Posterior vena cava (tissue), 2 donors: Measurements from ENCODE around the gene C1orf21. TPM values are rescaled to one million over a fixed set of nuclear protein-coding genes. Genes with fewer than 3 reads are reported as not detected.

Experiments
- DNase-seq: peaks from one replicate; pipeline ENCODE4 v3.0.0-alpha.2; 2020; ENCODE audit warnings: low spot score
- intact Hi-C, 2 donors: fragments of 100-400 bp; cut with DNase I; formaldehyde crosslinking; loops; one replicate each; pipeline versions ENCODE4 v1.14.1 to v1.14.2; 2022 to 2023
- total RNA-seq, 2 donors: library from RNA; stranded (reverse); fragmentation: NEBNext Ultra II Directional; extraction: Animal tissue kit (Norgen Biotek cat#: 25700); gene quantifications; one replicate each; pipeline ENCODE4 v1.2.1, GENCODE V29; 2021
- donor health status: DM: yes; HTN: yes; CAD: no.
- donor health status: DM: yes; HTN: yes; CAD: no.

Gene C1orf21
- total RNA-seq, 2 donors from 2014 or later: 64.5 to 69.3 TPM

GRCh38 chr1:184531296-184531695 lies 144.5 kb downstream of the C1orf21 start:
- DNase-seq: no peak
- intact Hi-C loops: no loop called here

- intact Hi-C loops: no loop called here
Observed at GRCh38 chr1:184532199-184532598, 145.4 kb downstream of the C1orf21 start.

DNA sequence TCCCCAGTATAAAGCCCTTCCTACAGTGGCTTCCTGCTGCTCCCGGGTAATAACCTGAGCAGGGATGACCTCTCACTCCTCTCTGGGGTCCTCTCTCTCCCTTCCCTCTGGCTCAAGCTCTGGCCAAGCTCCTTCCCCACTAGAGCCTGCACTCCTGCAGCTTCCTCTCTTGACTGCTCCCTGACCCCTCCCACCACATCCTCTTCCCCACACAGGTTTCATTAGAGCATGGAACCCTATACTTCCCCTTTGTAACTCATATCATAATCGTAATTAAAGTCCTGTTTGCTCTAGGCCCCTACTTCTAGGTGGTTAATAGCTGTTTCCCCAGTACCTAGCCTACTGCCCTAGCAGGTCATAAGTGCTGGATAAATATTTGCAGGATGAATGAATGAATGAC lies 146.2 kb downstream of the C1orf21 start:
- intact Hi-C loops: no loop called here
- DNase-seq: no peak

More at GRCh38 chr1:184532199-184532598, 145.4 kb downstream of the C1orf21 start:
- no peak for DNase-seq

DNA sequence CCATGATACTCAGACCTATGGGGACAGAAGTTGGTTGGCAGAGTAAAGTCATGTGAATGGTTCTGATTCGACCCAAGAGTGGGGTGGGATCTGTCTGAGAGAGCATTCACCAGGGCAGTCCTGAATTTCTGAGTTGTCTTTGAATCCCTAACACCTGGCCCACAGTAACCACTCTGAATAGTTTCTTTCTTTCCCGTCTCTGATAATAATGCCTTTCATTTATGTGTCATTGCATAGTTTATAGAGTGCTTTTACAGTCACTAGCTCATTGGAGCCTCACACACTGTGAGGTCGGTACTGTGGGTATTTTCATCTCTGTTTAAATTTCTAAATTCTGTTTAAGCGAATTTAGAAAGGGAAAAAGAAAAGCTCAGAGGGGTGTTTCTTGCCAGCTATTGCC lies 147.1 kb downstream of the C1orf21 start:
- intact Hi-C loops: no loop called here
- DNase-seq: no peak

GRCh38 chr1:184534690-184535089 lies 147.9 kb downstream of the C1orf21 start:
- intact Hi-C loops: no loop called here
- DNase-seq: no peak

- intact Hi-C loops: no loop called here
- no peak for DNase-seq
Observed at GRCh38 chr1:184535191-184535970, 148.6 kb downstream of the C1orf21 start.

- intact Hi-C loops: no loop called here
- no peak for DNase-seq
Observed at GRCh38 chr1:184536246-184536985, 149.6 kb downstream of the C1orf21 start.

- intact Hi-C loops: no loop called here
- no peak for DNase-seq
Observed at GRCh38 chr1:184539580-184539979, 152.8 kb downstream of the C1orf21 start.

- DNase-seq: no peak
- intact Hi-C loops: no loop called here
Observed at GRCh38 chr1:184541537-184542152, 154.8 kb downstream of the C1orf21 start.

GRCh38 chr1:184542291-184542690 lies 155.5 kb downstream of the C1orf21 start:
- intact Hi-C loops: no loop called here
- no peak for DNase-seq

GRCh38 chr1:184545601-184546000 lies 158.8 kb downstream of the C1orf21 start:
- no peak for DNase-seq
- intact Hi-C loops: no loop called here

DNA sequence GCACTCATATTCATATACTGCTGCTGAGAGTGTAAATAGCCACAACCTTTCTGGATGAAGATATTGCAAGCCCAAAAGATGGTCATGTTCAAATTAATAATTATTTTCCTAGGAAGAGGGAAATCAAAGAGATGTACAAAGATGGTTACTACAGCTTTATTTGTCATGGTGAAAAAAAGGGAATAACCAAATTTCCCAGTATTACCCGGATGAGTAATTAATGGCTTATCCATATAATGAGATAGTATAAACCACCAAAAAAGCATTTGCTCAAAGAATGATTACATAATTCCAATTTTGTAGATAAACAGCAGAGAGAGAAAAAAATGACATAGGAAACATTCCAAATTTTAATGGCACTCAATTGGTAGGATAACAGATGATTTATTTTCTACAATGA lies 165.6 kb downstream of the C1orf21 start:
- intact Hi-C loops: loop anchor here (5.0 to 10.0 kb wide), 2 partner anchors 68 to 560 kb away; no protein-coding TSS in a partner anchor

GRCh38 chr1:184553845-184554244 lies 167.0 kb downstream of the C1orf21 start:
- intact Hi-C loops: loop anchor here (5.0 to 10.0 kb wide), 2 partner anchors 69 to 558 kb away; no protein-coding TSS in a partner anchor
- no peak for DNase-seq

More for the DNA sequence above, 165.6 kb downstream of the C1orf21 start:
- DNase-seq: no peak

- DNase-seq: no peak
- intact Hi-C loops: loop anchor here in 1 of 2 donors (10.0 kb wide), 1 partner anchor 71 kb away; no protein-coding TSS in a partner anchor
Observed at GRCh38 chr1:184555665-184556641, 169.1 kb downstream of the C1orf21 start.

DNA sequence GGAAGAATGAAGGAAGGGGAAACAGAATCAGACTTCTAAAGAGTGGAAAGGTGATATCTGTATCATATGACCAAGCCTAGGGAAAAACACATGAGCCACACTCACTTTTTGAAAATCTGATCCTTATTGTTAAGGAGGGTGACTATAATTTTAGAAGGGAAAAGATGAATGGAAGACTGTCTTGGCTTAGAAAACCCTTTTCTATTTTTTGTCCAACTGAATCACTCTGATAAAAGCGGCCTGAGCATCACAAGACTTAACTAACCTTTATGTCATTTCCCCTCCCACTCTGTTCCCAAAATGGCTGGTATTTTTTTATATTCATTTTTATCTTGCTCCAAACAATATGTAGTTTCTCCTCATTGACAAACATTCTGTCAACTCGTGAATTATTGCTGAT lies 169.8 kb downstream of the C1orf21 start:
- no peak for DNase-seq
- intact Hi-C loops: loop anchor here in 1 of 2 donors (10.0 kb wide), 1 partner anchor 72 kb away; no protein-coding TSS in a partner anchor

GRCh38 chr1:184557423-184558347 lies 170.9 kb downstream of the C1orf21 start:
- intact Hi-C loops: loop anchor here in 1 of 2 donors (10.0 kb wide), 1 partner anchor 73 kb away; no protein-coding TSS in a partner anchor
- no peak for DNase-seq

GRCh38 chr1:184558691-184559090 lies 171.9 kb downstream of the C1orf21 start:
- no peak for DNase-seq
- intact Hi-C loops: loop anchor here in 1 of 2 donors (10.0 kb wide), 1 partner anchor 74 kb away; no protein-coding TSS in a partner anchor
